NOMO-1 treated with dmso at 0.1 percent for 144 hours (cell line): ENCODE measurements around the gene LORICRIN.

Experiments used
- DNase-seq: peaks from one replicate; lab custom pipeline; 2025; ENCODE audit not compliant: unreplicated experiment; lab: John Stamatoyannopoulos, UW

The LORICRIN gene

DNA sequence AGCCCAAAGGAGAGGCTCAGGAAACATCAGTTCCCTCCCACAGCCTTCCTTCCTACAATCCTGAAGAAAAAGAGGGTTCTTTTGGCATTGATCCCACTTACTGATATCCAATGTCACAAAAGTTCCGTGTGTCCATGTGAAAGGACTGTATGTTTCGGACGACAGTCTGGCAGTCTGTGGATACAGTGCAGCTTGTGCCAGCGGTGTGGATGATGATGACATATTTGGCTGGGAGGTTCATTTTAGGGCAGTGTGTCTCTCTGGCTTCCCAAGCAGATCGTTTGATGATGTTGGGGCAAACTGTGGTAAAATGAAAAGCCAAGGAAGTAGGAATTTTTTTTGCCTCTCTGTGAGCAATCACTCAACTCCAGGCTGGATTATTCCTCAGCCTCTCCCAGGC lies 42.8 kb downstream of the LORICRIN start:
- DNase-seq, result no peak

DNA sequence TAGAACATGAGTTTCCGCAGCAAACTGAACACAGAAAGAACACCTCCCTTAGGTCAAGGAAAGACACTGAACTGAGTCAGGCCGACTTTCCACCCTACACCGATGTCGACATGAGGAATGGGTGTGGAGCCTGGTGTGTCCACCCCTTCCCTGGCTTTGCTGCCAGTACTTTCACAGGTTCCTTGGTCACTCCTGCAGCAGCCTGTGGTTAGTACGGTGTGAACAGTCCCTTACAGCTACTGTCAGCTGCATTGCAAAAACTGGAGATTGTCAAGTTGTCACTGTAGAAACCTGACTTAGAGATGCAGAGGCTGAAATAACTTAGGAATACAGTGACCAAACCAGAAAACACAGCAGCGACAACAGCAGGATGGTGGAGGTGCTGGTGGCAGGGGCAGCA lies 46.2 kb downstream of the LORICRIN start:
- DNase-seq, result no peak

DNA sequence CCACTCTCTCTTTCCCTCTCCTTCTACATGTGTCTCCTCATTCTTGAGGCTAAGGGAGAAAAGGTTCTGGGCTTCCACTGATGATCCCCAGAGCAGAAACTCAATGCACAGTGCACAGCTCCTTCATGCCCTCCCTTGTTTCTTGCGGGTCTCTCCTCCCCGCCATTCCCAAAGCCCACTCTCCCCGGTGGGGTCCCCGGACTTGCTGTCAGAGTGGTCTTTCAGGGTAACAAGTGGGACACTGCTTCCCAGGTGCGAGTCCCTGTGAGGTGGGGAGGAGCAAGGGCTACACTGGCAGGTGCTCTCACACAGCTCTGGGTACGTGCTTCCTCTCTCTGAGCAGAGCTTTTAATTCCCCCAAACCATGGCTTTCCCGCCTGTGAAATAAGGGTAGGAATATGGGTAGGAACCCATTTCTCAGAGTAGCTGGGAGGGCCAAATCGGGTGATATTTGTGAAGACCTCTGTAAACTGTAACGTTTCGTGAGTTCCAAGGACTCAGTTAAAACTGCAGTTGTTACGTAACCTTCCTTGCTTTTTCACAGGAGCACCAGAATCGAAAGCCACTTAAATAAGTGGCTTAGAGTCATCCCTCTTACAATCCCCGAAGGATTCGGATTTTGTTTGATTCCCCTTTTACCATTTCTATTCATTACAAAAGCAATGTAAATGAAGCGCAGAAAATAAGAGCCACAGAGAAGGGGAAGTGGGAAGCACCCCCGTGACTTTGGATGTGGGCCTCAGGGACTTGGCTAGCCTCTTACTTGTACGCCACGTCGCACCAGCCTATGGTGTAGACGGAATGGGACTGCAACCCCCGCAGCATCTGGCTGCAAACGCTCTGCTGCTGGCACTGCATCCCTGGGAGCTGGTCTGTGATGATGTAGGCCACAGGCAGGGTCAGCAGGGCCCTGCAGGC lies 47.1 kb downstream of the LORICRIN start:
- peak; percentile 24 for DNase-seq

DNA sequence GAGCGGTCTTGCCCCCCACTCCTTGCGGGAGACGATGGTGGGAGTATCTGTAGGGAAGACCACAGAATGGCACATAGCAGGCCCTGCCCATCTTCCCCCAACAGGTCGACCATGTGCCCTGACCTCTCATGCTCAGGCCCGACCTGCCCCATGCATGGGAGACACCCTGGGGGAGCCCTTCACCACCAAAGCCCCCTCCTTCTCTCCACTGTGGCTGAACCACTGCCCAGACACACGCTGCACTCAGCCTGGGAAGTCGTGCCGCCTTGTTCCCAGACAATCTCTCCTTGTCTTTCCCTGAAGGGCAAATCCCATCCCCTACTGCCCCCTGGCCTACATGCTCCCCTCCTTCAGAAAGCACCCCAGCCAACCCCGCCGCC lies 47.7 kb downstream of the LORICRIN start:
- DNase-seq, result no peak

DNA sequence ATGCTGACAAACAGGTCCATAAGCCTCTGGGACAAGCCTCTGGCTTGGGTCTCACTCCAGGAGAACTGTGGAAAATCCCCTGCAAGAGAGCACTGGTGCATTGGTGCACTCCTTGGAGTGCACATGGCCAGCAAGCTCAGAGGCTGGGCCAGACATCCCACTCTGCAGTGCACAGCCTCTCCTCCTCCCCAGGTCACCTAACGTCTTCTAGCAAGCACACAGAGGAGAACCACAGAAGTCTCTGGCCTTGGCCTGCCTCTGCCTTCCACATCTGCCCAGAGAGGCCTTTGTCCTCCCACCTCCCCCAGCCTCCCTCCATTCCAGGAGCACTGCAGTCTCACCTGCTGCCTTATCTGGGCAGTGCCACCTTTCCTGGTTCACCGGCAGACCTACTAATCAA lies 49.1 kb downstream of the LORICRIN start:
- no peak for DNase-seq

DNA sequence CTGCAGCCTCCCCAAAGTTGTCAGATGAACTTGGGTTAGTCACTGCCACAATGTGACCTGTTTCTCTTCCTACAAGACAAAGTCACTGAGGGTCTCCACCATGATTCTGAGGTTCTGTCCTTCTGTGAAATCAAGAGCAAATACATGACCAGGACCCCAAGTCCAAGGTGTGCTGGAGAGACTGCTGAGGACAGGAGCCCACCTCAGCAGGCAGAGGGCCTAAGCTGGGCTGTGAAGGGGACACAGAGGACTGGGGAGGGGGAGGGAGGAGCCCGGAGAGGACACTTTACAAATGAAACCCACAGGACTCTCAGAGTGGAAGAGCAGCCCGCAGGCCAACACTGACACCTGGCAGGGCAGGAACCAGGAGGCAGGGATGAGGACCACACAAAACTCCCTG lies 50.0 kb downstream of the LORICRIN start:
- no peak for DNase-seq

DNA sequence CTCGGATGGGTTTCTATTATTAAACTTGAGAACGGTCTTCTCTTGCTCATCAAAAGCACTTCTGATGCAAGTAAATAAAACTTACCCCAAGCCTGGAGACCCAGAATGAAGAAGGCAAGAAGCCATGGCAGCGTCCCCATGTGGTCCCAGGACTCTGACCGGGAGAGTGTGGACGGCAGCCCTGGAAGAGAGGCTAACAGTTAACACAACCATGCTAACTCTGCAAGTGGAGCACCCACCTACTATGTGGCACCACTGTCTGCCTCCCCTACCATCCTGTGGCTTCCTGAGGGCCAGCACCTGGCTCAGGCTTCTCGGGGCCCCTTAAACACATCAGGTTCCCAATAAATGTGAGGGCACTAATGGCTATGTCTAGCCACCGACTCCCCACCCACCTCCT lies 51.0 kb downstream of the LORICRIN start:
- no peak for DNase-seq
